IPS-NIHi7 (cell line): ENCODE data around the gene PNMA3.
A peak's percentile ranks its signal among the peaks of the same experiment; 100 is the strongest.
"Not testable (repeated sequence)": the region's sequence is repeated elsewhere in the genome, so short reads cannot be mapped to it uniquely, and the experiment has no call there.

ENCODE experiments used
- DNase-seq: peaks from one replicate; pipeline ENCODE4 v3.0.0; 2012; ENCODE audit warnings: mixed read lengths; ENCODE audit errors: extremely low spot score

The PNMA3 gene

GRCh38 chrX:153055871-153056749, at the start of gene PNMA3:
Gene PNMA3, plus strand, starts transcription at chrX:153056470. Its CDS starts 586 bp downstream, at chrX:153057056.
- DNase-seq = peak; percentile 33

- DNase-seq = not testable (repeated sequence)
Observed at GRCh38 chrX:153017174-153017573, 39.1 kb upstream of the PNMA3 start.

GRCh38 chrX:153019166-153019565, 37.1 kb upstream of the PNMA3 start:
- DNase-seq = no peak

- not testable (repeated sequence) for DNase-seq
Observed at GRCh38 chrX:153026501-153026900, 29.8 kb upstream of the PNMA3 start.

- DNase-seq = not testable (repeated sequence)
Observed at GRCh38 chrX:153028487-153028886, 27.8 kb upstream of the PNMA3 start.

GRCh38 chrX:153029162-153029561, 27.1 kb upstream of the PNMA3 start:
- no peak for DNase-seq

GRCh38 chrX:153029875-153030274, 26.4 kb upstream of the PNMA3 start:
- no peak for DNase-seq

GRCh38 chrX:153030801-153031200, 25.5 kb upstream of the PNMA3 start:
- no peak for DNase-seq

GRCh38 chrX:153032397-153033118, 23.7 kb upstream of the PNMA3 start:
- DNase-seq = peak; percentile 79

- DNase-seq = no peak
Observed at GRCh38 chrX:153049093-153049492, 7.2 kb upstream of the PNMA3 start.

- no peak for DNase-seq
Observed at GRCh38 chrX:153052534-153052933, 3.7 kb upstream of the PNMA3 start.

- no peak for DNase-seq
Observed at GRCh38 chrX:153057281-153057680, 1.0 kb downstream of the PNMA3 start.

- no peak for DNase-seq
Observed at GRCh38 chrX:153059191-153060094, 3.2 kb downstream of the PNMA3 start.

GRCh38 chrX:153060095-153060445, 3.8 kb downstream of the PNMA3 start:
- no peak for DNase-seq

GRCh38 chrX:153061732-153062131, 5.5 kb downstream of the PNMA3 start:
- no peak for DNase-seq

GRCh38 chrX:153063315-153063714, 7.0 kb downstream of the PNMA3 start:
- no peak for DNase-seq

GRCh38 chrX:153064061-153064460, 7.8 kb downstream of the PNMA3 start:
- DNase-seq = no peak

- DNase-seq = no peak
Observed at GRCh38 chrX:153065389-153065788, 9.1 kb downstream of the PNMA3 start.

- not testable (repeated sequence) for DNase-seq
Observed at GRCh38 chrX:153066402-153066801, 10.1 kb downstream of the PNMA3 start.

- DNase-seq = not testable (repeated sequence)
Observed at GRCh38 chrX:153071909-153072583, 15.8 kb downstream of the PNMA3 start, which contains the start of gene PNMA6A. Gene PNMA6A, plus strand, starts transcription at chrX:153072454. Its CDS starts 609 bp downstream, at chrX:153073063.

GRCh38 chrX:153073331-153073730, 17.1 kb downstream of the PNMA3 start:
- DNase-seq = not testable (repeated sequence)
